K562 (cell line): Measurements from ENCODE around the gene SYNPR. TPM values are rescaled to one million over a fixed set of nuclear protein-coding genes. Genes with fewer than 3 reads are reported as not detected.

Source experiments
- ATAC-seq: fragments of 200-7000 bp; cut with Tn5 transposase; 3 replicates; pipeline ENCODE4 v1.9.1; 2020; ENCODE audit warnings: moderate library complexity
- BruUV-seq: library from RNA; stranded (reverse); fragments of 400-500 nt; replicated peaks from 2 replicates; lab custom pipeline; 2021; lab: Mats Ljungman, UMichigan
- CTCF ChIA-PET: fragments of 300-600 bp; formaldehyde crosslinking; extraction: SDS; loops from one replicate; lab custom pipeline; 2021; ENCODE audit warnings: low intra/inter-chr PET ratio; lab: Yijun Ruan, JAX
- POLR2A ChIA-PET: fragments of 300-600, 350-650 bp; sonication (Branson Sonifier 250); formaldehyde crosslinking; extraction: SDS; loops from one replicate; lab custom pipeline; 2021; ENCODE audit warnings: antibody characterized with exemption, inconsistent platforms; lab: Yijun Ruan, JAX
- DNase-seq, 4 experiments: peaks; one replicate each; pipeline versions ENCODE4 v3.0.0 to v3.0.0-alpha.2; 2011 to 2018; ENCODE audit warnings: low spot score in 3 of 4, mixed read lengths in 3 of 4; ENCODE audit errors: extremely low read depth in 1 of 4
- FAIRE-seq: peaks from 2 replicates; lab custom pipeline; 2011; peaks lifted over from hg19 to GRCh38; lab: Jason Lieb, UNC
- H2AFZ ChIP-seq: 2 replicates; pipeline ENCODE4 v1.6.0; 2011; ENCODE audit warnings: low read depth, low read length, control low read depth, inconsistent platforms
- H3K27ac ChIP-seq: fragments of 200-600 bp; 3 replicates; pipeline ENCODE4 v1.8.0; 2011; ENCODE audit warnings: low read depth, mild to moderate bottlenecking, control low read depth, inconsistent platforms, low read length, moderate library complexity, mixed read lengths; ENCODE audit errors: extremely low read depth
- H3K27me3 ChIP-seq, 2 experiments: fragments of 300-600 bp in 1 of 2; 2 replicates in 1 of 2; 3 replicates in 1 of 2; pipeline versions ENCODE4 v1.6.0 to v1.8.0; 2011; ENCODE audit warnings: inconsistent platforms in 2 of 2, low read length in 2 of 2, mild to moderate bottlenecking in 1 of 2, mixed read lengths in 1 of 2, moderate library complexity in 1 of 2; ENCODE audit not compliant: control insufficient read depth in 2 of 2, insufficient read depth in 2 of 2
- H3K36me3 ChIP-seq: fragments of 300-600 bp; 3 replicates; pipeline ENCODE4 v1.8.0; 2011; ENCODE audit warnings: mild to moderate bottlenecking, low read length, inconsistent platforms; ENCODE audit not compliant: control insufficient read depth, insufficient read depth
- H3K4me1 ChIP-seq, 2 experiments: fragments of 200-600 bp in 1 of 2; replicated peaks in 1 of 2; 2 replicates in 1 of 2; 3 replicates in 1 of 2; pipeline versions ENCODE4 v1.5.1 to v1.8.0; 2011; ENCODE audit warnings: inconsistent platforms in 2 of 2, low read length in 2 of 2, mild to moderate bottlenecking in 1 of 2, mixed read lengths in 1 of 2, moderate library complexity in 1 of 2; ENCODE audit not compliant: control insufficient read depth in 2 of 2, insufficient read depth in 2 of 2
- H3K4me2 ChIP-seq: 2 replicates; pipeline ENCODE4 v1.6.1; 2011; ENCODE audit warnings: low read length, control low read depth, inconsistent platforms, mixed read lengths; ENCODE audit not compliant: insufficient read depth
- H3K4me3 ChIP-seq: fragments of 200-600 bp; sonication (generic), shearing (Covaris generic); 2 replicates; pipeline ENCODE4 v1.5.1; 2016; ENCODE audit warnings: control low read depth, inconsistent platforms
- H3K79me2 ChIP-seq: fragments of 200-600 bp; 3 replicates; pipeline ENCODE4 v1.8.0; 2011; ENCODE audit warnings: low read length, inconsistent platforms; ENCODE audit not compliant: control insufficient read depth, insufficient read depth
- H3K9ac ChIP-seq, 2 experiments: 2 replicates each; pipeline versions ENCODE4 v1.6.0 to v1.6.1; 2011; ENCODE audit warnings: low read depth in 2 of 2, low read length in 2 of 2, control low read depth in 1 of 2, inconsistent platforms in 1 of 2, mild to moderate bottlenecking in 1 of 2, mixed read lengths in 1 of 2; ENCODE audit not compliant: insufficient read depth in 1 of 2
- H3K9me1 ChIP-seq: one replicate; pipeline ENCODE4 v1.6.0; 2011; ENCODE audit warnings: inconsistent platforms, mild to moderate bottlenecking, low read length, moderate library complexity; ENCODE audit not compliant: control insufficient read depth, insufficient read depth
- H3K9me3 ChIP-seq: replicated peaks from 2 replicates; pipeline ENCODE4 v1.5.1; 2011; ENCODE audit warnings: low read depth, low read length, inconsistent platforms; ENCODE audit not compliant: control insufficient read depth, insufficient read depth
- H4K20me1 ChIP-seq: replicated peaks from 2 replicates; pipeline ENCODE4 v1.6.1; 2011; ENCODE audit warnings: low read length, inconsistent platforms, mixed read lengths; ENCODE audit not compliant: control insufficient read depth, insufficient read depth
- ARID3B ChIP-seq: fragments of 250-450 bp; sonication (Bioruptor Pico); IDR thresholded peaks from 2 replicates; pipeline ENCODE4 v1.4.0; 2020; ENCODE audit warnings: borderline replicate concordance
- ERF ChIP-seq: fragments of 450-650 bp; formaldehyde crosslinking; IDR thresholded peaks from 2 replicates; pipeline ENCODE4 v1.4.0; 2020; ENCODE audit warnings: mild to moderate bottlenecking, mixed read lengths
- GTF3C2 ChIP-seq: IDR thresholded peaks from 3 replicates; pipeline ENCODE4 v1.6.1; 2011; ENCODE audit warnings: borderline replicate concordance, mild to moderate bottlenecking, moderate library complexity; ENCODE audit not compliant: insufficient read length; ENCODE audit errors: extremely low read depth
- HMG20B ChIP-seq: fragments of 250-450 bp; sonication (Bioruptor Pico); IDR thresholded peaks from 2 replicates; pipeline ENCODE4 v1.5.0; 2021; ENCODE audit warnings: mild to moderate bottlenecking
- KLF16 ChIP-seq: IDR thresholded peaks from 2 replicates; pipeline ENCODE4 v1.6.1; 2016; ENCODE audit warnings: antibody characterized with exemption
- MTA1 ChIP-seq: fragments of 450-650 bp; IDR thresholded peaks from 2 replicates; pipeline ENCODE4 v1.6.1; 2017; ENCODE audit warnings: borderline replicate concordance
- NCOA6 ChIP-seq: fragments of 450-650 bp; IDR thresholded peaks from 2 replicates; pipeline ENCODE4 v1.6.1; 2017; ENCODE audit warnings: mild to moderate bottlenecking
- SIX5 ChIP-seq, 2 experiments: IDR thresholded peaks; 2 replicates each; pipeline ENCODE4 v1.6.1; 2011; ENCODE audit warnings: low read length in 2 of 2, borderline replicate concordance in 1 of 2, low read depth in 1 of 2, mild to moderate bottlenecking in 1 of 2, moderate library complexity in 1 of 2; ENCODE audit not compliant: insufficient read depth in 1 of 2
- ZNF431 ChIP-seq: sonication (generic); formaldehyde crosslinking; IDR thresholded peaks from 2 replicates; pipeline ENCODE4 v1.8.0; 2022; ENCODE audit warnings: mild to moderate bottlenecking, missing genetic modification reagents
- WGBS: fragments of 100-300 bp; shearing (Covaris generic); methylation state at CpG from one replicate; pipeline ENCODE4 v1.1.6; 2016; ENCODE audit warnings: low coverage, mixed read lengths; ENCODE audit not compliant: insufficient coverage; ENCODE audit errors: missing lambda C conversion rate; 5-methylcytosine and 5-hydroxymethylcytosine counted together
- in situ Hi-C: fragments of 300-500 bp; cut with MboI; formaldehyde crosslinking; loops from 4 replicates; pipeline ENCODE4 v1.15.0; 2018; ENCODE audit warnings: inconsistent platforms, mixed read lengths
- intact Hi-C: fragments of 100-400 bp; cut with micrococcal nuclease; formaldehyde crosslinking; loops from 2 replicates; pipeline ENCODE4 v1.14.2; 2022
- polyA plus RNA-seq, 8 experiments: library from polyadenylated mRNA; depleted of rRNA in 4 of 8; stranded (reverse) in 5 of 8; unstranded in 3 of 8; fragments of >200 nt; fragmentation: Nextera tagmentation in 2 of 8; fragmentation: Illumina TruSeq in 1 of 8; extraction: Ambion mirVana in 2 of 8; extraction: Trizol in 1 of 8; gene quantifications; 2 replicates each; pipeline versions ENCODE4 v1.2.1 to v1.2.3, GENCODE V29; 2011 to 2014; ENCODE audit warnings: inconsistent platforms in 1 of 8, missing spikeins in 1 of 8
- total RNA-seq, 7 experiments: library from RNA; depleted of rRNA in 6 of 7; stranded (reverse); fragments of >200 nt in 6 of 7; fragmentation: Illumina TruSeq in 2 of 7; extraction: Trizol in 2 of 7; gene quantifications; 2 replicates each; pipeline versions ENCODE4 v1.2.1 to v1.2.3, GENCODE V29; 2011 to 2021; ENCODE audit warnings: low replicate concordance in 1 of 7

The SYNPR gene
- total and polyA plus RNA-seq, 9 of the 15 experiments (the other 6 are each of a cell fraction or from before 2014, with no cell fraction given) = not detected

DNA sequence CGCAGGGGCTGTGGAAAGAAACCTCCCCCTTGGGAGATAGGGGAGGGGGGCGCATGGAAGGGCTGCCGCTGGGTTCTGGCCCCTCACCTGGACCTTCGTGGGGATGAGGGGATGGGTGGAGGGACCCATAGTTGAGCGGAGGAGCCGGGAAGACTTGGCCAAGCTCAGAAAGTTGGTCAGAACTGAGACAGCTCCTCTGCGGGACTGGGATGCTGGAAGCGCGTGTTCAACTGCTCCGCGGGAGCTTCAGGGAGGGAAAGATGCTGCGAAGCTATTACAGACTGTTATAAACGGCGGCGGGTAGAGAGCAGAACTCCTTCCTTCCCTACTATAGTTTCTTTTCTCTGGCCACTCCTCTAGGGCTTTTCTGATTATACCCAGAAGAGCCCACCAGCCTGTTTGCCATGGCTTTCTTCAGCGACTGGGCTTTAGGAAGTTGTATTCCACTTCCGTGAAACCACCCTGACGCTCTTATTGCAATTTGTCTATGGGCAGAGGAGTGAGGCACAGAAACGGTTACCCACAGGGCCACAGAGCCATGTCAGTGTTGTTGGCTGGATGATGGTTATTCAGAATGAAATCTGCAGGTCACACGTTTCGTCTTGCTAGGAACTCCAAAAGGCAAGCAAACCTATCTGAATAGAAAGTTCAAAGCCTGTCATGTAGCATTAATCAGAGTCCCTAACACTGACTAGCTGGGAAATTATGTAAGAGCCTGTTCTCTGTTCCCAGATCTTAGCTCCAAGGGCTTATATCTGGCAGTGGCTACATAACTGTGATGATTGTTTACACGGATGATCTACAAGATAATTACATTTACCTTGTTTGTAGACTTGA, 1.1 kb downstream of the SYNPR start:
- ChIA-PET CTCF (no interaction called here), POLR2A (interaction anchor here (0.6 kb wide), 1 partner anchor 8 kb away, joined by 3 read pairs; no protein-coding TSS in a partner anchor)
- TF ChIP-seq MTA1 = no peak
- no peak for TF ChIP-seq HMG20B (CRISPR knock-in tag)
- TF ChIP-seq GTF3C2 = no peak
- TF ChIP-seq ZNF431 (CRISPR knock-in tag) = no peak
- TF ChIP-seq KLF16 = no peak
- no peak for TF ChIP-seq SIX5 (IDR thresholded peaks at IDR 0.05; ENCODE audit: borderline replicate concordance in 1 of 2, insufficient read depth in 1 of 2, low read depth in 1 of 2, low read length in 2 of 2)
- TF ChIP-seq ARID3B (CRISPR knock-in tag) = no peak
- TF ChIP-seq ERF (CRISPR knock-in tag) = no peak
- TF ChIP-seq NCOA6 = no peak
- intact Hi-C loops = no loop called here
- no peaks in the 10 kb centered on the region for H3K4me1 ChIP-seq
- WGBS = 0% methylated on average over 17 of the region's 22 CpGs
- no peaks in the 10 kb centered on the region for H3K9me3 ChIP-seq
- no peak overlapping the region for H3K4me3 ChIP-seq
- H3K27ac ChIP-seq = no peak overlapping the region
- H3K27me3 ChIP-seq = peaks cover 0 to 11% of the 10 kb centered on the region in 2 experiments; a peak in 1 of 5 replicates
- FAIRE-seq = no peak
- H3K79me2 ChIP-seq = no peaks in the 10 kb centered on the region
- H4K20me1 ChIP-seq = no peaks in the 10 kb centered on the region
- H3K36me3 ChIP-seq = no peaks in the 10 kb centered on the region
- H3K9ac ChIP-seq = no peak overlapping the region
- DNase-seq = no peak
- no peak overlapping the region for H2AFZ ChIP-seq
- no TSS peak for BruUV-seq
- ATAC-seq = no peak
- no peak overlapping the region for H3K4me2 ChIP-seq
- in situ Hi-C loops = no loop called here
- no peaks in the 10 kb centered on the region for H3K9me1 ChIP-seq
